HG03571 (cell line): Measurements from ENCODE around the gene NAV3.

Experiments
- ATAC-seq: cut with Tn5 transposase; IDR thresholded peaks from one replicate; pipeline ENCODE4 v1.9.1; 2021; ENCODE audit not compliant: unreplicated experiment

NAV3 gene

DNA sequence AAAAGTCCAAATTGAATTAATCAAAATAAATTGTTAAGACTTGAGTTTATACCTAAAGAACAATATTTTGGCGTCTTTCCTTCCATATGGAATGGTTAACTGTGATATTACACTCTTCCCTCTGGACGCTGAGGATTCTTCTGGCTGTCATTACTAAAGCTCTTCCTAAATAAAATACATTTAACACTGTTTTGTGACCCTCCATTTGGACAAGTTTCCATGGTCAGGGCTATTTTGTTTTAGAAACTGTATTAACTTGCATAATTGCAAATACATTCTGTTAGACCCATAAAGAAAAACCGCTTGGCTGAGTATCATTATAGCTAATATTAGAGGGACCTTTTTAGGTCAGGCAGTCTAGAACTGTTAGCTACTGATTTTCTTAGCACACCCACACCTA lies 87.4 kb downstream of the NAV3 start:
- ATAC-seq = no peak

DNA sequence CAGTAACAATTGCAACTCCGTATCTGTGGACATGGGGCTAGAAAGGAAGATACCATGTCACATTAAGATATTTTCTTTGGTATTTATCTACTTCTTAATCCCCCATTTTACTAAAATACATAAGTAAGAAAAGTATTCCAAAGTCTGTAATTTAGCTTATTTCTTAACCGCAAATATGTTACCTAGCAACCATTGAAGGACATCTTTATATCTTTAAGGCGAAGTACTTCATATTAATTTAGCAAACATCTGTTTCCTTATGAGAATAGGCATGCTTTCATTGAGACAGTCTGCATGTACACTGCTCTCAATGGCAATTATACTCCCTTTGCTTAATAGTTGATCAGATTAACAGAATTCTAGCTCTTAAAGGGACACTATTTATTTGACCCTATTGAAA lies 88.8 kb downstream of the NAV3 start:
- ATAC-seq = no peak

DNA sequence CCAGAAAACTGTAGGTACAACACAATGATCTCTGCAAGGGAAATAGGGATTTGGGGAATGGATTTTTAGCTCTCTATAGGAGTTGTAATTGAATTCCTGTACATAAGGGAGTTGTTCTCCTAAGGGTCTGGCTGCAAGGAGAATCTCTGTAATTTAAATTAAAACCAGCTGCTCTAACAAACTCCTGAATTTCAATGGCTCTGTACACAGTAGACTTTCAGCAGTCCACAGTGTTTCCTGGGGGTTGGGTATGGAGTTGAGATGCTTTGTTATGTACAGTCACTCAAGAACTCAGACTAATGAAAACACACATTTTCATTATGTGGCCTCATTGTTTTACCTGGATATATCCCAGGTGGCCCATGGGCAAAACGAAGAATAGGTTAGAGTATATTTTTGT lies 93.2 kb downstream of the NAV3 start:
- no peak for ATAC-seq

DNA sequence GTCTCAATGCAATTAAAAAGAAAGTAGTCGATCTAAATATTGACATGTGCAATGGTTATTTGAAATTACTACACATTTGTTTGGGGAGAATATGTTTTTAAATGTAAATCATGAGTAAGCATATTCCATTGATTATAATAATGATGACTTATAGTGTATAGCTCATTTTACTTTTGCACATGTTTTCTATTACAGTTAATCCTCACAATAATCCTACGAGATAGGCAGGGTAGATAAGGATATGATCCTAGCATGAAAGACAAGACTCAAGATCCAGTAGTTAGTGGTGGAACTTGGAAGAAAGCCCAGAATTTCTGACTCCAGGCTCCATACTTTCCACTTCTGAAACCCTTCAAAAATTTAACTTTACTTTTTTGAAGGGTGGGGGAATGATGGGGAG lies 94.0 kb downstream of the NAV3 start:
- no peak for ATAC-seq

DNA sequence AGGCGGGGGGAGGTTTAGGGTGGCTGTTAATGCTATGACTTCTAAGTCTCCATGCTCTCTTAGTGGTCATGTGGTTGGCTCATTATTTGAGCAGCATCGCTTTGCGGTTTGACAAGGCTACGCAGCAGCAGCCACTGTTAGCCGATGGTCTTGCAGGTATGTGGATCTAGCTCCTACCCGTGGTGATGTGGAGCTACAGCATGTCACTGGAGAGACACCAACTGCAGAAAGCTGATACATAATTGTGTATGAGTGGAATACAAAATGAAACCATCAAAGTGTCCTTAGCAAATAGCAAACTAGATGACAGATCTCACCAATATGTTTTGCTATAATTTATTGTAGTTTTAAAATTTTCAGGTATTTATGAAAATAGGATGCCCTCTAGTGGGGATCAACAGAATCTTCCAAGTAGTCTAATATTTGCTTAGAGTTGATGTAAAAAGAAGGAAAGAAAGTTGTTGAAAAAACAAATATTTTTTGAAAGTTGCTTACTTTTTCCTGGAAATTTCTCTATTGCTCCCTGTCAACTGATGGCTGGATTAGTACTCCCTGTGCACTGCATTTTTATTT lies 94.9 kb downstream of the NAV3 start:
- peak; percentile 98 for ATAC-seq

DNA sequence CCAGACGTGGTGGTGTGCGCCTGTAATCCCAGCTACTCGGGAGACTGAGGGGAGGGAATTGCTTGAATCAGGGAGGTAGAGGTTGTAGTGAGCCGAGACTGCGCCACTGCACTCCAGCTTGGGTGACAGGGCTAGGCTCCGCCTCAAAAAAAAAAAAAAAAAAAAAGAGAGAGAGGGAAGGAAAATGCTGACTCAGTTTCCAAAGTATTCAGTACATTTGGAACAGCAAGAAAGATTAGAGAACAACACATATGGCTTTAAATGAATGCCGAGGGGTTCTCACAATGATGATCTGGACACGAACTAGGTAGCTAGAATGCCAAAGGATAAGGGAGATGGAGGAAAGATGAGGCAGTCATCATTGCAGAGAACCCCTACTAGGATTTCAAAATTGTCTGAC lies 97.4 kb downstream of the NAV3 start:
- no peak for ATAC-seq

DNA sequence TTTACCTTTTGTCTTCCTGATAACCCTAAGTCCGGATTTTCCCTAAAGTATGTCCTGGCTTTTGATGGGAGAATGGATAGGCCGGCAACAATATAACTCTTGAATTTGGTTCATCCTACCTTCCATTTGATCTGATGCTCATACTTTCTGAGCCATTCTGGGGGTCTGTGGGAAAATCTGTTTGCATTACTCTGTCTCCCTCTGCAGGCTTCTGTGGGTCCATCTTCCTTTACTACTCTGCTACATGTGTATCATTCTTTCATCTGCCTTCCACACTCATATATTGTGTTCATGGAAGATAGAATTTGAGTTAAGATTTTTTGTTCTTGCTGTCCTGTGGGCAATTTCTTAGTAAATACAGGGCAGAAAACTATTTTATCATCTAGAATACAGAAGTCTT lies 101.5 kb downstream of the NAV3 start:
- ATAC-seq = no peak

DNA sequence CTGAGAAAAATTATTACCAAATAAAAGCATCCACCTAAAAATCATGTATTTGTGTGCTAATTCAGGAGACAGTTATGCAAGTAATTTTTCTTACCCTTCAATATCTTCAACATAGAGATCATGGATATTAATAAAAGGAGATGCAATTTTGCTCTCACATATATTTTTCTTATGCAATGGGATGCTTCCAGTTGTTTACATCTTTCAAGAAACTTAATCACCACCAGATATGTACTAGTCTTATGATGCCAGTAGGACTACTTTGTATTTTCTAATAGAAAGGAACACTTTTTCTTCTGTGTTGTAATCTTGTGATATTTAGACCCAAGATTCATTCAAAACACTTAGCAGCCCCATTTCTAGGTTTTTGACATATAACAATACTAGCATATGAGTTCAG lies 107.6 kb downstream of the NAV3 start:
- ATAC-seq = no peak

DNA sequence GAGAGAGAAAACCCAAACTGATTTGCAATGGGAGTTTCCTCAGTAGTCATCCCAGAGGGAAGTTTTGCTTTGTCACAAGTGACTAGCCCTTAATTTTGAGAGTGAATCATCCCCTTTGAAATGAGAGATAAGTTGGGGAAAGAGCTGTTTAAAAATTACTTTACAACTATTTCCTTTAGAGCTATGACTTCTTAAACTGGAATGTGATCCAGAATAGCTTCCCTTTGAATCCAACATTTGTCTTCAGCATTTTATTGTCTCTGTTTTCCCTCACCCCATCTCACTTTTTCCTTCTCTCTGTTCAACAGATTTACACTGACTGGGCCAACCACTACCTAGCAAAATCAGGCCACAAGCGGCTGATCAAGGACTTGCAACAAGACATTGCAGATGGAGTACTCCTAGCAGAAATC lies 109.3 kb downstream of the NAV3 start:
- no peak for ATAC-seq

DNA sequence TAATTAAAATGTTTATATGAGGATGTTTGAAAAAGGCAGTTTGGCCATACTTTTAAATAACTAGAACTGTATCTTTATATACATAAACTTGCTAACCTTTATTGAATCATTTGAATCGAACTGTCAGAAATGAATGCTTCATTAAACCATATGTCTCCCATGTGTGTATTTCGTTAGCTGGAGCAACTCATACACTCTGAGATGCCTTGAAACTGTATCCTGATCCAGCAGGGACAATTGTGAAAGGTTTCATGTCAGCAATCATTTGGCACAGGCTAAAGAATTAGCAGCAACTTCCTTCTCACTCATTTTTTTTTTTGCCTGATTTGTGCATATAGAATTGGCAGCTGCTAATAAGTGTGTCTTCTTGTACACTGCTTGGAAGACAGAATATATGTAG lies 109.9 kb downstream of the NAV3 start:
- ATAC-seq = no peak

DNA sequence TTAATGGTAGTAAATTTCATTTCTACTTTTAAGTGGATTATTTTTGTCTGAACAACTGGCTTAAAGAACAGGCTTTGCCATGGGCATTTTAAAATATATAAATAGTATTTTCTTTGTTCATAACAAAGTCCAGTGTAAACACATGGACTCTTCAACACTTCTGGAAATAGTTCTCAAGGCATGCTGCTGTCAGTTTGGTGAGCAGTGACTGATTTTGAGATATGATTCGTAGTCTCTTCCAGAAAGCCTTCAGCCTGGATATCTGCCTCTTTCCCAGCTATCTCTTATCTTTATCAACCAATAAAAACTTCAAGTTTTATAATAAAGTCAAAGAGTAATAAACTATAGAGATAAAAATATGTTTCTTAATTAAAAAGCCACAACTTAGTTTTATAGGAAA lies 110.7 kb downstream of the NAV3 start:
- ATAC-seq = no peak

DNA sequence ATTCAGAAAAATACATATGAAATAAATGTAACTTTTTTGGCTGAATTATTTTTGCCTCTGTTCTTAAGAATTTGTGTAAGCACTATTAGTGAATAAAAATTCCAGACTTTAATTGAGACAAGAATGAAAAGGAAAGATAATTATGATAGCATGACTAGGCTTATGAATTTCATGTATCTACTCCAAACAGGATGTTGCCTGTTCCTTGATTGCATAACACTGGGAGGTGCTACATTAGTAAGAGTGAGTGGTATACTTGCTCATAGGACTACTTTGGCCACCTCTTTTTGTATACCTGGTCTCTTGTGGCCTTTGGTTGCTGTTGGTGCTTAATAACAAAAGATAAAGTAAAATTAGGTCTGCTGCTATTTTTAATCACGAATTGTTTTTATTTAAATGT lies 112.8 kb downstream of the NAV3 start:
- ATAC-seq = no peak

DNA sequence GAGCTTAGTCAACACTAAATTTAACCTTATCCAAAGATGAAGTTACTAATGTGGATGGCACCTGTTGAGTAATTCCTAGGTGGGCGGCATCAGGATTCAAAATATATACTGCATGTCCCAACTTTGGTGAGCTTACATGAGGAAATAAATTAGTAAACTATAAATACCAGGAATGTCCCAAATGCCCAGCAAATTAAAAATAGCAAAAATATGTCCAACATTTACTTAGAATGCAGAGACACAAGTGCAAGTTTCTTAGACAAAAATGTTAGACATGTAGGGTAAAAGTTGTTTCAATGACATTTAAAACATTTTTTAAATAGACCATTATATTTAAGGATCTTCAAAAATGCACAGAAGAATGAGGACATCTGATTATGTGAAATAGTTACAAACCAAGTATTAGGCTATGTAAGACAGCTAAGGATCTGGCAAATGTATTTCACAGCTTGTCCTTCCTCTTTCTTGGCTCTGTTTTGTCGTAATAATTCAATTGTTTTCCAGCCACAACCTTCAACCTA lies 115.9 kb downstream of the NAV3 start:
- ATAC-seq = no peak

DNA sequence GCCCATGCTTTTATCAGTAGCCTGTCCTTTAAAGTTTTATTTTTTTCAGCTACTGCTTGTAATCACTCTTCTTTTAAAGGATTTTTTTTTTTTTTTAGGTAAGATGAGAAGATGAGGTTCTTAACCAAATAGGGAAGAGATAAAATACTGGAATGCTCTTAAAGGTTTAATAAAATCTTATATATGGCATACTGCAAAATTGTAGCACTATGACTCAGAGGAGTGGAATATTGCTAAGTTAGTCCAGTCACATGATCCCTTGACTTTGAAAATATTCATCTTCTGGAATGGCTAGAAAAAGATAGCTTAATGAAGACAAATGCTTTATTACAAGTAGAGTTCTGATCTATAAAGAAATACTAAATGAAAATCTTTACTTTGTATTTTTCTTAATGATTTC lies 116.6 kb downstream of the NAV3 start:
- no peak for ATAC-seq

DNA sequence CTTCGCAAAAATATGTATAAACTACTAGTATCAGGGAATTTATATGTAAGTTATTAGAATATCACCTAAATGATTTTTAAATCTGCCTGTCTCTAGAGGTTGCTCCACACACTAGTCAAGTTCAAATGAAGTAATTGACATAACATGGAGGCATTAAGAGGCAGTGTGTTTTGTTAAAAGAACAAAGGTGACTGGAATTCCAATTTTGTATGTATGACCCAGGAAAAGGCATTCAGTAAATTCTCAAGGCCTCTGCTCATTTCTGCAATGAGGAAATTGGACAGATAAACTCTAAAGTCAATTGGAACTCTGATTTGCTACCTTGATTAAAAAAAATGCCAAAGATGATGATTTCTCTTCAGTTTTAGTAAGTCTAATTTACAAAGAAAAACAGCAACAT lies 117.1 kb downstream of the NAV3 start:
- no peak for ATAC-seq

DNA sequence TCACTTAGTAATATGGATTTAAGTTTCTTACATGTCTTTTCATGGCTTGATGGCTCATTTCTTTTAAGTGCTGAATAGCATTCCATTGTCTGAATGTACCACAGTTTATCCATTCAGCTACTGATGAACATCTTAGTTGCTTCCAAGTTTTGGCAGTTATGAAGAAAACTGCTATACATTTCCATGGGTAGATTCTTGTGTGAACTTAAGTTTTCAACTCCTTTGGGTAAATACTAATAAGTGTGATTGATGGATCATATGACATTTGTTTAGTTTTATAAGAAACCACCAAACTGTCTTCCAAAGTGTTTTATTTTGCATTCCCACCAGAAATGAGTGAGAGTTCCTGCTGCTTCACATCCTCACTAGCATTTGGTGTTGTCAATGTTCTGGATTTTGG lies 119.2 kb downstream of the NAV3 start:
- no peak for ATAC-seq

DNA sequence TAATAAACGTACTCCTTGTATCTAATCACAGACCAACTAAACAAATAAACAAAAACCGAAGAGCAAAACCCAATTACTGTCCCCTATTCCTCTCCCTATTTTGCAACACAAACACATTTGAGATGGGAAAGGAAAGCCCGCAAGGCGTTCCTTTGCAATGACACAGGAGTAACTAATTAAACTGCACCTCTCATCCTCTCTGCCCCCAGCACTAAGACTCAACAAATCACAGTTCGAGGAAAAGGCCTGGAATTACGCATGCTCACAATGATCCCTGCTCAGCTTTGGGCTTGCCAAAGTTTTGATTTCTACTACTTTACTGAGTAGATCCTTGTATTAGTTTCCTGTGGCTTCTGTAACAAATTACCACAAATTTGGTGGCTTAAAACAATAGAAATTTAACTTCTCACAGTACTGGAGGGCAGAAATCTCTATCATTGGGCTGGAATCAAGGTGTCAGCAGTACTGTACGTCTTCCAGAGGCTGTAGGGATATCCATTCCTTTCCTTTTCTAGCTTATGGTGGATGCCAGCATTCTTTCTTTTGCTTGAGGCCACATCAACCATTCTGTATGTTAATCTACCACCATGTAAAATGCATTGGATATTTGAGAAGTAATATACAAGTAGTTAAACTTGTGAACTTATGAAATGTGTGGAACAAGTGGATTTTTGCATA lies 123.0 kb downstream of the NAV3 start:
- ATAC-seq = no peak

DNA sequence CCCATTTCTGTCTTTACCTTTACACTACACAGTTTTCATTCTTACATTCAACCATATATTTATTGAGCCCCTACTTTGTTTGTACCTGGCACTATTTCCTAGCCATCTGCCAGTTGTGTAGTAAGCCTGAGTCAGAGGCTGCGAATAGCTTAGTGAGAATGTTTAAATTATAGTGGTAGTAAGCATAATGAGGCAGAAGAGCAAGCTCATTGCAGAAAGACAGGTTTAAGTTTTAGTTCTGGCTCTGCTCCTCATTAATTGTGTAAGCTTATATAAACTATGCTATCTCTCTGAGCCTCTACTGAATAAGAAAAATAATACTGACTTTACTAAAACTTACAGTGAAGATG lies 123.5 kb downstream of the NAV3 start:
- ATAC-seq = no peak

DNA sequence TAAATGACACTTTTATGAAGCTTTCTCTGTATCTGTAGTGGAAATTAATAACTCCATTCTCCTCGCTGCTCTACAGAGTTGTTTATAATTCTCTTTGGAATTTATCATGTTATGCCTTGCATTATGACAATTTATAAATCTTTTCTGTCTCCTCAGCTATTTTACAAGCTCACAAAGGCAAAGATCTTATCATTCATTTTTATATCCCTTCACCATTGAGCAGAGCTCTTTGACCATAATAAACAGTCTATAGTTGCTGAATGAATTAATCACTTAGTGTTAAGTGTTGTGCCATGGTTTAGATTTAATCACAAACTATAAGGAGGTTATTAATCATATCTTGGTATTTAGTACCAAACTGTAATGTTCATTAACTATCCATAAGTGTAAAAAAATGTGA lies 126.4 kb downstream of the NAV3 start:
- no peak for ATAC-seq

DNA sequence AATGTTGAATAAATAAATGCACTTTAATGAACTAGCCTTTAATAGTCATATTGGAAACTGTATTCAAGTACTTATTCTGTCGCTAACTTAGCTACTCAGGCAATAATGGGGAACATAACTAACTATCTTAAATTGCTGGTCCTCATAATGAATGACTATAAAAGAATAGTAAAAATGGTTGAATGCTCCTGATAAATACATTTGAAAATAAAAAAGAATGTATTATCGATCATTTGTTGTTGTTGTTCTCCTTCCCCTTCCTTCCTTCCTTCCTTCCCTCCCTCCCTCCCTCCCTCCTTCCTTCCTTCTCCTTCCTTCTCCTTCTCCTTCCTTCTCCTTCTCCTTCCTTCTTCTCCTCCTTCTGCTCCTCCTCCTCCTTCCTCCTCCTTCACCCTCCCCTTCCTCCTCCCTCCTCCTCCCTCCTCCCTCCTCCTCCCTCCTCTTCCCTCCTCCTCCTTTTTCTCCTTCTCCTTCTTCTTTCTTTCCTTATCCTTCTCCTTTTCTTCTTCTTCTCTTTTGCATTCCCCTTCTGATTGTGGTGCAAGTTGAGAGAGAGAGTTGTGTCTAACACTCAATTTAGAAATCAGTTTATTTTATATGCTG lies 133.0 kb downstream of the NAV3 start:
- ATAC-seq = no peak

DNA sequence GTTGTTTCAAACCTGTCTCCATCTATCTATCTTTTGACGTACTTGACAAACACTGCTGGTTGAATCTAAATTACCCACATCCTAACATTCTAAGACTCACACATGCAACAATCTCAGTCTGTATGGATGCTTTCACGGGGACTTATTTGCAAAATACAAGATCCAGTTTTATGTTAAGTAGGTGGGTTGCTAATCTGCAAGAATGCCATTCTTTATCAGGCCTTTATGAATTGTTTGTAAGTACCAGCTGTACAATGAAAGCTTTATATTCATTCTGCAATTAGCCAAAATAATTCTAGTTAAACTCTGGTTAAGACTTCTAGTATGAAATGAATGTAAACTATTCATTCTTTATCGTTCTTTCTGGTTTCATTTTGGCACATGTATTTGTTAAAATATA lies 135.1 kb downstream of the NAV3 start:
- ATAC-seq = no peak

DNA sequence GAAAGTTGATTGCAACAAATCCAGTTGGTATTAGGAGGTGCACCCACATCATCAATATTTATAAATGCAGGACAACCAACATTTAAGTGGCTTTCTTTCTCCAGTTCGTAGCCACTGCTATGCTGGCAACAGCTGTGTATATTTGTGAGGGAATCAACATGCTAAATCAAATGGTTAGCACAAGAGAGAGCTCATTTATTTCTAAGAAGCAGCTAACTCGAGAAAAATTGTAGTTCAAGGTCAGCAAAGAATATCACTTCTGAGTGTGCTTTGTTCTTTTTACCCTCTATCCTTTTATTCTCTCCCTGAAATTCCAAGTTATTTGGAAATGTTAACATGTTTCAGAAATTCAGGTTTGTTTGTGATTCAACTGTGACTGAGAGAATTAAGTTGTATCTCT lies 137.3 kb downstream of the NAV3 start:
- ATAC-seq = no peak

DNA sequence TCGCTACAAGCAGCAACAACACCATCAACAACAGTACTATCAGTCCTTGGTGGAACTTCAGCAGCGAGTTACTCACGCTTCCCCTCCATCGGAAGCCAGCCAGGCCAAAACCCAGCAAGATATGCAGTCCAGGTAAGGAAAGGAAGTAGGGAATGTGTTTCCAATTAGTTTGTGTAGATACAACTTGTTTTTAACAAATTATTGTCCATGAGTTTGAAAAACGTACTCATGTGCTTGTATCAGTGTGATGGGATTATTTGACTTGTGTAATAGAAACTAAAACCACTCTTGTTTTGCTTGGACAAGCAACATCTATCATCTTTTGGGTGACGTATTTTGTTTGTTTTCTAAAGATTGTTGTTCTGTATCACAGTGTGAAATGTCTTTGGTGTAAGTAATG lies 137.9 kb downstream of the NAV3 start:
- ATAC-seq = no peak
